DOHH2 (cell line): ENCODE results near the gene HECW1.

ENCODE experiments used
- CTCF ChIP-seq: fragments of 200-600 bp; sonication (generic); IDR thresholded peaks from one replicate; pipeline ENCODE4 v1.5.1; 2014; ENCODE audit warnings: antibody characterized with exemption, mild to moderate bottlenecking, low read depth, low read length; ENCODE audit not compliant: poor library complexity, severe bottlenecking
- EZH2phosphoT487 ChIP-seq: fragments of 200-600 bp; sonication (generic); IDR thresholded peaks from 2 replicates; pipeline ENCODE4 v1.6.1; 2017; ENCODE audit warnings: borderline replicate concordance, mild to moderate bottlenecking, antibody characterized with exemption, low read length, moderate library complexity, mixed read lengths

GRCh38 chr7:43492896-43493295 is 380.4 kb downstream of the HECW1 start:
- TF ChIP-seq CTCF (no peak), EZH2phosphoT487 (no peak)
